Testis (tissue), 2 donors: Measurements from ENCODE around the gene NPM1.

Source experiments
- POLR2A ChIP-seq: fragments of 450-650 bp; IDR thresholded peaks from one replicate; pipeline ENCODE4 v1.6.1; 2017; ENCODE audit warnings: antibody characterized with exemption, mild to moderate bottlenecking, moderate library complexity
- TF ChIP-seq, protein P1 (sequence below), 3 experiments: fragments of 450-650 bp in 2 of 3; fragments of 200-600 bp in 1 of 3; sonication (generic) in 1 of 3; IDR thresholded peaks; one replicate each; pipeline ENCODE4 v1.5.1; 2016 to 2019; ENCODE audit warnings: antibody characterized with exemption in 3 of 3, mild to moderate bottlenecking in 2 of 3, moderate library complexity in 1 of 3

DNA sequence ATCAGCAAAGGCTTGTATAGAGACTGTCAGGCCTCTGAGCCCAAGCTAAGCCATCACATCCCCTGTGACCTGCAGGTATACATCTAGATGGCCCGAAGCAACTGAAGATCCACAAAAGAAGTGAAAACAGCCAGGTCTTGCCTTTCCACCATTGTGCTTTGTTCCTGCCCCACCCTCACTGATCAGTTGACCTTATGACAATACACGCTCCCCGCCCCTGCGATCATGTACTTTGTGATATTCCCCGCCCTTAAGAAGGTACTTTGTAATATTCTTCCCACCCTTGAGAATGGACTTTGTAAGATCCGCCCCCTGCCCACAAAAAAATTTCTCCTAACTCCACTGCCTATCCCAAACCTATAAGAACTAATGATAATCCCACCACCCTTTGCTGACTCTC is 18.6 kb upstream of the NPM1 start:
- TF ChIP-seq POLR2A, result no peak
- TF ChIP-seq, protein P1, sequence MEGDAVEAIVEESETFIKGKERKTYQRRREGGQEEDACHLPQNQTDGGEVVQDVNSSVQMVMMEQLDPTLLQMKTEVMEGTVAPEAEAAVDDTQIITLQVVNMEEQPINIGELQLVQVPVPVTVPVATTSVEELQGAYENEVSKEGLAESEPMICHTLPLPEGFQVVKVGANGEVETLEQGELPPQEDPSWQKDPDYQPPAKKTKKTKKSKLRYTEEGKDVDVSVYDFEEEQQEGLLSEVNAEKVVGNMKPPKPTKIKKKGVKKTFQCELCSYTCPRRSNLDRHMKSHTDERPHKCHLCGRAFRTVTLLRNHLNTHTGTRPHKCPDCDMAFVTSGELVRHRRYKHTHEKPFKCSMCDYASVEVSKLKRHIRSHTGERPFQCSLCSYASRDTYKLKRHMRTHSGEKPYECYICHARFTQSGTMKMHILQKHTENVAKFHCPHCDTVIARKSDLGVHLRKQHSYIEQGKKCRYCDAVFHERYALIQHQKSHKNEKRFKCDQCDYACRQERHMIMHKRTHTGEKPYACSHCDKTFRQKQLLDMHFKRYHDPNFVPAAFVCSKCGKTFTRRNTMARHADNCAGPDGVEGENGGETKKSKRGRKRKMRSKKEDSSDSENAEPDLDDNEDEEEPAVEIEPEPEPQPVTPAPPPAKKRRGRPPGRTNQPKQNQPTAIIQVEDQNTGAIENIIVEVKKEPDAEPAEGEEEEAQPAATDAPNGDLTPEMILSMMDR (IDR thresholded peaks at IDR 0.05), result no peak
